GM18520 (cell line): ENCODE results near the gene MBNL1.
"Not testable (repeated sequence)": the region's sequence is repeated elsewhere in the genome, so short reads cannot be mapped to it uniquely, and the experiment has no call there.

ENCODE experiments used
- ATAC-seq: cut with Tn5 transposase; IDR thresholded peaks from one replicate; pipeline ENCODE4 v1.9.1; 2021; ENCODE audit not compliant: unreplicated experiment

MBNL1 gene

GRCh38 chr3:152372633-152373032 lies 103.9 kb downstream of the MBNL1 start:
- not testable (repeated sequence) for ATAC-seq

DNA sequence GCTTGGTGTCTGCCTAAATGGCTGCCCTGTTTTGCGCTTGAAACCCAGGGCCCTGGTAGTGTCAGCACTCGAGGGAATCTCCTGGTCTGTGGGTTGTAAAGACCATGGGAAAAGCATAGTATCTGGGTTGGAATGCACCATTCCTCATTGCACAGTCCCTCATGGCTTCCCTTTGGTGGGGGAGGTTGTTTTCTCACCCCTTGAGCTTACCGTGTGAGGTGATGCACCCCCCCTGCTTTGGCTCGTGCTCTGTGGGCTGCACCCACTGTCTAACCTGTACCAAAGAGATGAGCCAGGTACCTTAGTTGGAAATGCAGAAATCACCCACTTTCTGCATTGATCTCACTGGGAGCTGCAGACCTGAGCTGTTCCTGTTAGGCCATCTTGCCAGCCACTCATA lies 104.7 kb downstream of the MBNL1 start:
- no peak for ATAC-seq

GRCh38 chr3:152374262-152374990 lies 105.7 kb downstream of the MBNL1 start:
- peak; percentile 34 for ATAC-seq

DNA sequence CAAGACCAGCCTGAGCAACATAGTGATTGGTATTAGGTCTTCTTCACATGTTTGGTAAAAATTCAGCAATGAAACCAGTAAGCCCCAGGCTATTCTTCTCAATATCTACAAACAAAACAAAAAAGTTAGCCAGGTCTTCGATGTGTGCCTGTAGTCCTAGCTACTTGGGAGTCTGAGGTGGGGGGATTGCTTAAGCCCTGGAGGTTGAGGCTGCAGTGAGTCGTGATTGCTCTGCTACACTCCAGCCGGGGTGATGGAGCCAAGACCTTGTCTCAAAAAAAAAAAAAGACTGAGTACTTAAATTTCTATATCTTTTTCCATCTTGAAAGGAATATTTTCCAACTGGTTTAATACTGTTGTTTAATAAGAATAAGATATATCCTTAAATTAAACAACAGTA lies 106.8 kb downstream of the MBNL1 start:
- no peak for ATAC-seq

GRCh38 chr3:152376351-152377183 lies 107.8 kb downstream of the MBNL1 start:
- peak; percentile 59 for ATAC-seq

DNA sequence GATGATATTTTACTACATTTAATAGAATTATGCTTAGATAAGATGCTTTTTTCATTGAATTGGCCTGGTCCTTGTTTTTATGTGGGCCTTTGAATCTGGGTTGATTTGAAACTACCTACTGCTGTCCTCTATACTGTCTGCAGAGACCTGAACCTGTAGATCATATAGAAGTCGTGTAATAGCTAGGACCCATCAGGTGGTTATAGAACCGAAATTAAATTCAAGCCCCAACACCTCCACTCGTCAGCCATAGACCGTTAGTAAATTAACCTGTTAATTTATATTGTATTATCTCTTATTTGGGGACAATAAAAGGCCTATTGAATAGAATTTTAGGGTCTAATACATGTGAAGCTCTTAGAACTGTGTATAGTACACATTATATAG lies 108.4 kb downstream of the MBNL1 start:
- no peak for ATAC-seq

DNA sequence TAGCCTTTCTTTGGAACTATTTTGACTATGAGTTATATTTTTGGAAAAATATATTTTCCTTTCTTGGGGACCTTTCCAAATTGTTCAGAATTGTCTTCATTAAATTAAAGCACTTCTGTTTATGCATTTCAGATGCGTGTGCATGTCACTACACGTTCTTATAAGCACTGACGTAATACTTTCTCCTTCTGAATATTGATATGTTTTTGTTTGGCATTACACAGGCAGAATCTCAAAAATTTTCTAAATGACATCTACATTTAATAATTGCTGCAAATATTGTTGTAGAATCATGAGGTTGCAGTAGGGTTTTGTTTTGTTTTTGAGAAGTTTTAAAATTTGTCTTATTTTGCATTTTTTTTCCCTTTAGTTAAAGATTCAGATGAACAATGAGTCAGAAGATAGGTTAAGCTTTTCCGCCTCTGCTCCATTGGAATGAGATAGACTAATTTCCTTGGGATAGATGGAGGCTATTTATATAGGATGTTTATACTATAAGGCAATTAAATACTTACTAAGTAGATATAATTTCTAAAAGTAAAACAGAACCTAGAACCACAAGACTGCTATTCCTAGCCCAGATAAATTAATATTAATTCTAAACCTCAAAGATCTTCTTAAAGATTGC lies 110.8 kb downstream of the MBNL1 start:
- no peak for ATAC-seq

DNA sequence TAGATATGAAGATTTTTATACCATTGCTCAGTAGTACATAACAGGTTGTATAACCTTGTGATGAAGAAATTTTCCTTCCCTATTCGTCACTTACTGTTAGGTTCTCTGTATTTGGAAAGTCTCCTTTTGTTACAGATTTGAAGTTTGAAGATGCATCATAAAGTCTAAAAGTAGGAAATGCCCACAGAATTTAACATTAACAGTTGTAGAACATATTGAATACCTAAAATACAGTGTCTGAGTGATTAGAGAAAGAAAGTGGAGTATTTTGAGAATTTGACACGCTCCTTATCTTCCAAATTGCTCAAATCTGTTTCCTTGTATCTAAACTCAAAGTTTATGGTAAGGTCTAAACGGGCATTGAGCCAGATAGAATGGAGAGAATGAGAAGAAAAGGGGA lies 111.3 kb downstream of the MBNL1 start:
- no peak for ATAC-seq

GRCh38 chr3:152381881-152382295 lies 113.2 kb downstream of the MBNL1 start:
- ATAC-seq: no peak

- ATAC-seq: no peak
These were observed 113.8 kb downstream of the MBNL1 start for GRCh38 chr3:152382312-152383135.

GRCh38 chr3:152383136-152383606 lies 114.4 kb downstream of the MBNL1 start:
- no peak for ATAC-seq

- no peak for ATAC-seq
These were observed 115.7 kb downstream of the MBNL1 start for GRCh38 chr3:152384412-152384811.

- no peak for ATAC-seq
These were observed 117.0 kb downstream of the MBNL1 start for GRCh38 chr3:152385761-152386160.

GRCh38 chr3:152386208-152386607 lies 117.5 kb downstream of the MBNL1 start:
- no peak for ATAC-seq

DNA sequence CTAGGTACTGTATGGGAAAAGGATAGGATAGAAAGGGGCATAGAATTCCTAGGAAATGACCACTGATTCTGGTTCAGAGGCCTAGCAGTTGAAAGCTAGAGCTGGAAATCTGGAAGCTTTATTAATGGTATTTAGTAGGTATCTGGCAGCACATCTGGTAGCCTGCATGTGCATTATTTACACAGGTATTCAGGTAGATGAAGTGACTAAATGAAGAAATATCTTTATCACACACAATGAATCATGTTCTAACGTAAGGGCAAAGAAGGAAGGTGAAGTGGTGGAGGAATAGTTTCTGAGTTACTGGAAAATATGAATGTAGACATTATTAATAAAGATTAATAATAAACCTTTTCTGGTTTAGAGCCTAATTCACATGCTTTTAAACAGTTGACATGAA lies 119.9 kb downstream of the MBNL1 start:
- ATAC-seq: no peak

DNA sequence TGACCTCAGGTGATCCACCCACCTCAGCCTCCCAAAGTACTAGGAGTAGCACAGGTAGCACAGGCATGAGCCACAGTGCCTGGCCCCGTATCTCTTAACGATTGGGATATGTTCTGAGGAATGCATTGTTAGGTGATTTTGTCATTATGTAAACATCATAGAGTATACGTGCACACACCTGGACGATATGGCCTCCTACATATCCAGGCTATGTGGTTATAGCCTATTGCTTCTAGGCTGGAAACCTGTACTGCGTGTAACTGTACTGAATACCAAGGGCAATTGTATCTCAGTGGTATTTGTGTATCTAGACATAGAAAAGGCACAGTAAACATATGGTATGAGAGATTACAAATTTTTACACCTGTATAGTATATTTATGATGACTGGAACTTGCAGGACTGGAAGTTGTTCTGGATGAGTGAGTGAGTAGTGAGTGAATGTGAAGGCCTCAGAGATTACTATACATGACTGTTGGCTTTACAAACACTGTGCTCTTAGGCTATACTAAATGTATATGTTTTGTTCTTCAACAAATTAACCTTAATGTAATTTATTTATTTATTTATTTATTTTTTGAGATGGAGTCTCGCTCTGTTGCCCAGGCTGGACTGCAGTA lies 120.7 kb downstream of the MBNL1 start:
- ATAC-seq: no peak

GRCh38 chr3:152390647-152391046 lies 121.9 kb downstream of the MBNL1 start:
- ATAC-seq: no peak

GRCh38 chr3:152391671-152392070 lies 122.9 kb downstream of the MBNL1 start:
- ATAC-seq: no peak

DNA sequence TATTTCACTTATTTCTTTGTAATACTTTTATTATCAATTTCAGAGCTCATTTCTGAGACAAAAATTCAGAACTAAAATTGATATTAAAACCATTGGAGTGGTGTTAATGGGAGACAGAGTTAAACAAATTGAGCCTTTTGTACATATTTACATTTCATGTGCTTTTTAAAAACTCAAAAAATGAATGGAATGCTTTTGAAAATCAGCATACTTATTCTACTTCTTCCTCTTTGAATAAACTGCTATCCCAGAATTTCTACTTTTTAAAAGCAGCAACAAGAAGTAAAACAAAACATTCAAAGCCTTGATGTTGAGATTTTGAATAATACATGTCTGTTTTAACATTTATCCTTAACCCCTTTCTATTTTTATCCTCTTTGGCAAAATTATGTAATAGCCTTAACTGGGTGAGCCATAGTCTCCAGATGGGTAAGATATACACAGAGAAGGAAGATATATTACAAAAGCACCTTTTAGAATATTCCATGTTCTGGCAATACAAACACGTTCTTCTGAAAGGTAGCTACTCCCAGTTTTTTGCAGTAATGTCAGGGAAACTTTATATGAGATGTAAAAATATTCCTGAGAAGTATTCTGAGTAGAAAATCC lies 123.6 kb downstream of the MBNL1 start:
- ATAC-seq: no peak

DNA sequence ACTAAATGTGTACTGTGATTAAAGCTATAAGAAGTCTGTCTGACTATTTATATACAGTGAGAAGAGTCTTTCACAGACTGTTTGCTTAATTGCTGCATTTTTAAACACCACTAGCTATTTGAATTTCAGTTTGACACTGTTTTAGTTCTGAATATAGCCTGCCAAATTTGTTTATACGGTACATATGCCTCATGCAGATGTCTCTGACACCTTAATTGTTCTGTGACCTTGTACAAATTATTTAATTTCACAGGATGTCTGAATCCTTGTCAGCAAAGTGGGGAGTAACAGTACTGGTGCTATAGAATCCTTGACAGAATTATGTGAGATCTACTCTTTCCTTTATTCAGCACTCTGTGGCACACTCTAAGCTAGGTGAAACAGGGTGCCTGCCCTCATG lies 125.5 kb downstream of the MBNL1 start:
- no peak for ATAC-seq
